Uterus (tissue), 2 donors: ENCODE results near the gene SLC44A2.

ENCODE experiments used
- CTCF ChIP-seq, 4 experiments: fragments of 200-600 bp in 2 of 4; fragments of 450-650 bp in 2 of 4; sonication (generic) in 2 of 4; IDR thresholded peaks; one replicate each; pipeline ENCODE4 v1.5.1; 2016 to 2019; ENCODE audit warnings: antibody characterized with exemption in 4 of 4, mild to moderate bottlenecking in 2 of 4, moderate library complexity in 1 of 4
- POLR2A ChIP-seq, 2 donors: fragments of 450-650 bp; IDR thresholded peaks; one replicate each; pipeline ENCODE4 v1.6.1; 2016; ENCODE audit warnings: antibody characterized with exemption in 2 of 2, mild to moderate bottlenecking in 1 of 2, moderate library complexity in 1 of 2

GRCh38 chr19:10593820-10594637 is 31.3 kb upstream of the SLC44A2 start:
- TF ChIP-seq CTCF (IDR thresholded peaks at IDR 0.05) (no peak), POLR2A (IDR thresholded peaks at IDR 0.05) (no peak)
